K562 (cell line): ENCODE measurements around the gene SLC2A10. TPM values are rescaled to one million over a fixed set of nuclear protein-coding genes. Genes with fewer than 3 reads are reported as not detected.

Source experiments
- ATAC-seq: fragments of 200-7000 bp; cut with Tn5 transposase; 3 replicates; pipeline ENCODE4 v1.9.1; 2020; ENCODE audit warnings: moderate library complexity
- BruUV-seq: library from RNA; stranded (reverse); fragments of 400-500 nt; replicated peaks from 2 replicates; lab custom pipeline; 2021; lab: Mats Ljungman, UMichigan
- CTCF ChIA-PET: fragments of 300-600 bp; formaldehyde crosslinking; extraction: SDS; loops from one replicate; lab custom pipeline; 2021; ENCODE audit warnings: low intra/inter-chr PET ratio; lab: Yijun Ruan, JAX
- POLR2A ChIA-PET: fragments of 300-600, 350-650 bp; sonication (Branson Sonifier 250); formaldehyde crosslinking; extraction: SDS; loops from one replicate; lab custom pipeline; 2021; ENCODE audit warnings: antibody characterized with exemption, inconsistent platforms; lab: Yijun Ruan, JAX
- DNase-seq, 4 experiments: peaks; one replicate each; pipeline versions ENCODE4 v3.0.0 to v3.0.0-alpha.2; 2011 to 2018; ENCODE audit warnings: low spot score in 3 of 4, mixed read lengths in 3 of 4; ENCODE audit errors: extremely low read depth in 1 of 4
- FAIRE-seq: peaks from 2 replicates; lab custom pipeline; 2011; peaks lifted over from hg19 to GRCh38; lab: Jason Lieb, UNC
- H2AFZ ChIP-seq: 2 replicates; pipeline ENCODE4 v1.6.0; 2011; ENCODE audit warnings: low read depth, low read length, control low read depth, inconsistent platforms
- H3K27ac ChIP-seq: fragments of 200-600 bp; 3 replicates; pipeline ENCODE4 v1.8.0; 2011; ENCODE audit warnings: low read depth, mild to moderate bottlenecking, control low read depth, inconsistent platforms, low read length, moderate library complexity, mixed read lengths; ENCODE audit errors: extremely low read depth
- H3K27me3 ChIP-seq, 2 experiments: fragments of 300-600 bp in 1 of 2; 2 replicates in 1 of 2; 3 replicates in 1 of 2; pipeline versions ENCODE4 v1.6.0 to v1.8.0; 2011; ENCODE audit warnings: inconsistent platforms in 2 of 2, low read length in 2 of 2, mild to moderate bottlenecking in 1 of 2, mixed read lengths in 1 of 2, moderate library complexity in 1 of 2; ENCODE audit not compliant: control insufficient read depth in 2 of 2, insufficient read depth in 2 of 2
- H3K36me3 ChIP-seq: fragments of 300-600 bp; 3 replicates; pipeline ENCODE4 v1.8.0; 2011; ENCODE audit warnings: mild to moderate bottlenecking, low read length, inconsistent platforms; ENCODE audit not compliant: control insufficient read depth, insufficient read depth
- H3K4me1 ChIP-seq, 2 experiments: fragments of 200-600 bp in 1 of 2; replicated peaks in 1 of 2; 2 replicates in 1 of 2; 3 replicates in 1 of 2; pipeline versions ENCODE4 v1.5.1 to v1.8.0; 2011; ENCODE audit warnings: inconsistent platforms in 2 of 2, low read length in 2 of 2, mild to moderate bottlenecking in 1 of 2, mixed read lengths in 1 of 2, moderate library complexity in 1 of 2; ENCODE audit not compliant: control insufficient read depth in 2 of 2, insufficient read depth in 2 of 2
- H3K4me2 ChIP-seq: 2 replicates; pipeline ENCODE4 v1.6.1; 2011; ENCODE audit warnings: low read length, control low read depth, inconsistent platforms, mixed read lengths; ENCODE audit not compliant: insufficient read depth
- H3K4me3 ChIP-seq: fragments of 200-600 bp; sonication (generic), shearing (Covaris generic); 2 replicates; pipeline ENCODE4 v1.5.1; 2016; ENCODE audit warnings: control low read depth, inconsistent platforms
- H3K79me2 ChIP-seq: fragments of 200-600 bp; 3 replicates; pipeline ENCODE4 v1.8.0; 2011; ENCODE audit warnings: low read length, inconsistent platforms; ENCODE audit not compliant: control insufficient read depth, insufficient read depth
- H3K9ac ChIP-seq, 2 experiments: 2 replicates each; pipeline versions ENCODE4 v1.6.0 to v1.6.1; 2011; ENCODE audit warnings: low read depth in 2 of 2, low read length in 2 of 2, control low read depth in 1 of 2, inconsistent platforms in 1 of 2, mild to moderate bottlenecking in 1 of 2, mixed read lengths in 1 of 2; ENCODE audit not compliant: insufficient read depth in 1 of 2
- H3K9me1 ChIP-seq: one replicate; pipeline ENCODE4 v1.6.0; 2011; ENCODE audit warnings: inconsistent platforms, mild to moderate bottlenecking, low read length, moderate library complexity; ENCODE audit not compliant: control insufficient read depth, insufficient read depth
- H3K9me3 ChIP-seq: replicated peaks from 2 replicates; pipeline ENCODE4 v1.5.1; 2011; ENCODE audit warnings: low read depth, low read length, inconsistent platforms; ENCODE audit not compliant: control insufficient read depth, insufficient read depth
- H4K20me1 ChIP-seq: replicated peaks from 2 replicates; pipeline ENCODE4 v1.6.1; 2011; ENCODE audit warnings: low read length, inconsistent platforms, mixed read lengths; ENCODE audit not compliant: control insufficient read depth, insufficient read depth
- CEBPG ChIP-seq, 3 experiments: fragments of 200-800 bp in 1 of 3; sonication (Bioruptor generic) in 1 of 3; sonication (generic) in 1 of 3; formaldehyde crosslinking in 1 of 3; IDR thresholded peaks in 2 of 3; conservative IDR thresholded peaks in 1 of 3; 2 replicates each; pipeline versions ENCODE4 v1.6.1 to v1.8.0; 2016 to 2022; ENCODE audit warnings: missing compliant biosample characterization in 2 of 3, missing genetic modification characterization in 2 of 3, mild to moderate bottlenecking in 1 of 3, missing genetic modification reagents in 1 of 3
- EWSR1 ChIP-seq: fragments of 450-650 bp; IDR thresholded peaks from 2 replicates; pipeline ENCODE4 v1.6.1; 2018; ENCODE audit warnings: borderline replicate concordance, mild to moderate bottlenecking, low read depth, moderate library complexity; ENCODE audit not compliant: partially characterized antibody
- HEY1 ChIP-seq: fragments of 250-450 bp; sonication (Bioruptor Pico); IDR thresholded peaks from 2 replicates; pipeline ENCODE4 v1.5.0; 2020; ENCODE audit warnings: mild to moderate bottlenecking, moderate library complexity, borderline replicate concordance
- MAFG ChIP-seq: fragments of 450-650 bp; conservative IDR thresholded peaks from 2 replicates; pipeline ENCODE4 v1.6.1; 2016; ENCODE audit warnings: missing genetic modification characterization, missing compliant biosample characterization
- NFRKB ChIP-seq: fragments of 450-650 bp; IDR thresholded peaks from 2 replicates; pipeline ENCODE4 v1.6.1; 2016; ENCODE audit warnings: low read depth
- SMARCA5 ChIP-seq: fragments of 450-650 bp; IDR thresholded peaks from 2 replicates; pipeline ENCODE4 v1.6.1; 2016
- ZBTB17 ChIP-seq: fragments of 450-650 bp; formaldehyde crosslinking; IDR thresholded peaks from 2 replicates; pipeline ENCODE4 v1.4.0; 2020; ENCODE audit warnings: mild to moderate bottlenecking
- ZFP30 ChIP-seq: fragments of 250-450 bp; sonication (Bioruptor Pico); IDR thresholded peaks from 2 replicates; pipeline ENCODE4 v1.8.0; 2022; ENCODE audit warnings: moderate library complexity, mild to moderate bottlenecking, inconsistent platforms, borderline replicate concordance
- ZNF785 ChIP-seq: fragments of 250-450 bp; sonication (Bioruptor Pico); IDR thresholded peaks from 2 replicates; pipeline ENCODE4 v1.4.0; 2020; ENCODE audit warnings: mild to moderate bottlenecking
- WGBS: fragments of 100-300 bp; shearing (Covaris generic); methylation state at CpG from one replicate; pipeline ENCODE4 v1.1.6; 2016; ENCODE audit warnings: low coverage, mixed read lengths; ENCODE audit not compliant: insufficient coverage; ENCODE audit errors: missing lambda C conversion rate; 5-methylcytosine and 5-hydroxymethylcytosine counted together
- in situ Hi-C: fragments of 300-500 bp; cut with MboI; formaldehyde crosslinking; loops from 4 replicates; pipeline ENCODE4 v1.15.0; 2018; ENCODE audit warnings: inconsistent platforms, mixed read lengths
- intact Hi-C: fragments of 100-400 bp; cut with micrococcal nuclease; formaldehyde crosslinking; loops from 2 replicates; pipeline ENCODE4 v1.14.2; 2022
- polyA plus RNA-seq, 8 experiments: library from polyadenylated mRNA; depleted of rRNA in 4 of 8; stranded (reverse) in 5 of 8; unstranded in 3 of 8; fragments of >200 nt; fragmentation: Nextera tagmentation in 2 of 8; fragmentation: Illumina TruSeq in 1 of 8; extraction: Ambion mirVana in 2 of 8; extraction: Trizol in 1 of 8; gene quantifications; 2 replicates each; pipeline versions ENCODE4 v1.2.1 to v1.2.3, GENCODE V29; 2011 to 2014; ENCODE audit warnings: inconsistent platforms in 1 of 8, missing spikeins in 1 of 8
- total RNA-seq, 7 experiments: library from RNA; depleted of rRNA in 6 of 7; stranded (reverse); fragments of >200 nt in 6 of 7; fragmentation: Illumina TruSeq in 2 of 7; extraction: Trizol in 2 of 7; gene quantifications; 2 replicates each; pipeline versions ENCODE4 v1.2.1 to v1.2.3, GENCODE V29; 2011 to 2021; ENCODE audit warnings: low replicate concordance in 1 of 7
- TF ChIP-seq, protein P1 (sequence below): sonication (generic); formaldehyde crosslinking; IDR thresholded peaks from 2 replicates; pipeline ENCODE4 v1.8.1; 2023; ENCODE audit warnings: mild to moderate bottlenecking, missing genetic modification reagents
- TF ChIP-seq, protein P2 (sequence below): fragments of 450-650 bp; formaldehyde crosslinking; IDR thresholded peaks from 2 replicates; pipeline ENCODE4 v1.4.0; 2020; ENCODE audit warnings: mild to moderate bottlenecking, moderate library complexity
- TF ChIP-seq, protein P3 (sequence below): fragments of 450-650 bp; IDR thresholded peaks from 2 replicates; pipeline ENCODE4 v1.6.1; 2018; ENCODE audit warnings: mild to moderate bottlenecking, low read depth; ENCODE audit not compliant: partially characterized antibody

The SLC2A10 gene
- total and polyA plus RNA-seq, 9 of the 15 experiments (the other 6 are each of a cell fraction or from before 2014, with no cell fraction given) = 0.01 to 1.8 (median 0.10) TPM

DNA sequence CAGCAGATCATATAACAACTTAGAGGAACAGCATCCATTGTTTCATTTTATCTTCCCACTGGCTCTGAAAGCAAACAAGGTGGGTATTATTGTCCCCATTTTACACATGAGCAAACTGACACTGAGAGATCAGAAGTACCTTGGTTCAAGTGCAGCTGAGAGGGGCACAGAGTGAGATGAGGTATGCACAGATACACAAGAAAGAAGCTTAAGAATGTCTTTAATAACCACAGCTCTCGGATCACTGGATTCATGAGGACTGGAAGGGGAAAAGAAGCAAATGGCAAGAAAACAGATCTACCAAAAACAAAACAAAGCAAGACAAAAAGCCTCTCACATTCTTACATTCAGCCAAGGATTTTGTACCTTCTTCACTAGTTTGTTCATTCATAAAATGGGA lies 10.6 kb downstream of the SLC2A10 start:
- H3K27me3 ChIP-seq = peaks cover 0 to 7% of the 10 kb centered on the region in 2 experiments; a peak in 1 of 5 replicates
- no peak for TF ChIP-seq EWSR1
- no peak for TF ChIP-seq HEY1 (CRISPR knock-in tag)
- TF ChIP-seq ZBTB17 (CRISPR knock-in tag) = no peak
- TF ChIP-seq NFRKB = no peak
- no peak for TF ChIP-seq MAFG (tag)
- TF ChIP-seq, protein P1, sequence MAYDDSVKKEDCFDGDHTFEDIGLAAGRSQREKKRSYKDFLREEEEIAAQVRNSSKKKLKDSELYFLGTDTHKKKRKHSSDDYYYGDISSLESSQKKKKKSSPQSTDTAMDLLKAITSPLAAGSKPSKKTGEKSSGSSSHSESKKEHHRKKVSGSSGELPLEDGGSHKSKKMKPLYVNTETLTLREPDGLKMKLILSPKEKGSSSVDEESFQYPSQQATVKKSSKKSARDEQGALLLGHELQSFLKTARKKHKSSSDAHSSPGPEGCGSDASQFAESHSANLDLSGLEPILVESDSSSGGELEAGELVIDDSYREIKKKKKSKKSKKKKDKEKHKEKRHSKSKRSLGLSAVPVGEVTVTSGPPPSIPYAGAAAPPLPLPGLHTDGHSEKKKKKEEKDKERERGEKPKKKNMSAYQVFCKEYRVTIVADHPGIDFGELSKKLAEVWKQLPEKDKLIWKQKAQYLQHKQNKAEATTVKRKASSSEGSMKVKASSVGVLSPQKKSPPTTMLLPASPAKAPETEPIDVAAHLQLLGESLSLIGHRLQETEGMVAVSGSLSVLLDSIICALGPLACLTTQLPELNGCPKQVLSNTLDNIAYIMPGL (CRISPR knock-in tag) = no peak
- TF ChIP-seq, protein P2, sequence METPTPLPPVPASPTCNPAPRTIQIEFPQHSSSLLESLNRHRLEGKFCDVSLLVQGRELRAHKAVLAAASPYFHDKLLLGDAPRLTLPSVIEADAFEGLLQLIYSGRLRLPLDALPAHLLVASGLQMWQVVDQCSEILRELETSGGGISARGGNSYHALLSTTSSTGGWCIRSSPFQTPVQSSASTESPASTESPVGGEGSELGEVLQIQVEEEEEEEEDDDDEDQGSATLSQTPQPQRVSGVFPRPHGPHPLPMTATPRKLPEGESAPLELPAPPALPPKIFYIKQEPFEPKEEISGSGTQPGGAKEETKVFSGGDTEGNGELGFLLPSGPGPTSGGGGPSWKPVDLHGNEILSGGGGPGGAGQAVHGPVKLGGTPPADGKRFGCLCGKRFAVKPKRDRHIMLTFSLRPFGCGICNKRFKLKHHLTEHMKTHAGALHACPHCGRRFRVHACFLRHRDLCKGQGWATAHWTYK (CRISPR knock-in tag) = no peak
- no peak for TF ChIP-seq ZNF785
- TF ChIP-seq, protein P3, sequence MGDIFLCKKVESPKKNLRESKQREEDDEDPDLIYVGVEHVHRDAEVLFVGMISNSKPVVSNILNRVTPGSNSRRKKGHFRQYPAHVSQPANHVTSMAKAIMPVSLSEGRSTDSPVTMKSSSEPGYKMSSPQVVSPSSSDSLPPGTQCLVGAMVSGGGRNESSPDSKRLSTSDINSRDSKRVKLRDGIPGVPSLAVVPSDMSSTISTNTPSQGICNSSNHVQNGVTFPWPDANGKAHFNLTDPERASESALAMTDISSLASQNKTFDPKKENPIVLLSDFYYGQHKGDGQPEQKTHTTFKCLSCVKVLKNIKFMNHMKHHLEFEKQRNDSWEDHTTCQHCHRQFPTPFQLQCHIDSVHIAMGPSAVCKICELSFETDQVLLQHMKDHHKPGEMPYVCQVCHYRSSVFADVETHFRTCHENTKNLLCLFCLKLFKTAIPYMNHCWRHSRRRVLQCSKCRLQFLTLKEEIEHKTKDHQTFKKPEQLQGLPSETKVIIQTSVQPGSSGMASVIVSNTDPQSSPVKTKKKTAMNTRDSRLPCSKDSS = no peak
- no peak for TF ChIP-seq ZFP30 (CRISPR knock-in tag)
- no peak for TF ChIP-seq SMARCA5
- TF ChIP-seq CEBPG (CRISPR knock-in tag; IDR thresholded peaks at IDR 0.05) = no peak
- TF ChIP-seq CEBPG (tag; conservative IDR thresholded peaks at IDR 0.05 in 1 of 2, IDR thresholded peaks at IDR 0.05 in 1 of 2) = no peak
- TF ChIP-seq, all 486 proteins: peak for 0
- POLR2A ChIA-PET = interaction anchor here (1.2 kb wide), 1 partner anchor 400 kb away, joined by 3 read pairs; no protein-coding TSS in a partner anchor
- DNase-seq (no peak), ATAC-seq (no peak), FAIRE-seq (no peak)
- Histone ChIP-seq H3K36me3 (no peaks in the 10 kb centered on the region), H3K4me1 (no peaks in the 10 kb centered on the region; a peak in 1 of 5 replicates), H3K27ac (no peak overlapping the region), H3K9ac (no peak overlapping the region), H3K9me1 (no peaks in the 10 kb centered on the region), H3K4me2 (no peak overlapping the region), H4K20me1 (no peaks in the 10 kb centered on the region; the same call in 1 of the 2 replicates), H3K4me3 (no peak overlapping the region), H3K9me3 (no peaks in the 10 kb centered on the region), H2AFZ (no peak overlapping the region), H3K79me2 (no peaks in the 10 kb centered on the region)
- intact Hi-C loops = no loop called here
- no TSS peak for BruUV-seq
- WGBS = 21% methylated on average over 1 of the region's 1 CpG
- in situ Hi-C loops = no loop called here
- CTCF ChIA-PET = no interaction called here
